Type B pancreatic cell (in vitro differentiated cells): ENCODE results near the gene RAD51B. TPM values are rescaled to one million over a fixed set of nuclear protein-coding genes. Genes with fewer than 3 reads are reported as not detected.

ENCODE experiments used
- DNase-seq: peaks from one replicate; pipeline ENCODE4 v3.0.0; 2021; ENCODE audit warnings: mixed read lengths; ENCODE audit not compliant: unreplicated experiment; ENCODE audit errors: extremely low spot score
- H3K27ac Mint-ChIP-seq: 2 replicates; pipeline ENCODE4 v1.8.0; 2021; ENCODE audit warnings: mild to moderate bottlenecking, mixed read lengths
- H3K27me3 Mint-ChIP-seq: 2 replicates; pipeline ENCODE4 v1.8.0; 2021; ENCODE audit warnings: mixed read lengths
- H3K36me3 Mint-ChIP-seq: 2 replicates; pipeline ENCODE4 v1.8.0; 2021; ENCODE audit warnings: mixed read lengths
- H3K4me1 Mint-ChIP-seq: one replicate; pipeline ENCODE4 v1.8.0; 2021; ENCODE audit warnings: mixed read lengths; ENCODE audit not compliant: unreplicated experiment
- H3K4me3 Mint-ChIP-seq: 2 replicates; pipeline ENCODE4 v1.8.0; 2021; ENCODE audit warnings: mild to moderate bottlenecking, mixed read lengths
- H3K9me3 Mint-ChIP-seq: 2 replicates; pipeline ENCODE4 v1.8.0; 2021; ENCODE audit warnings: mixed read lengths
- total RNA-seq: library from RNA; stranded (reverse); gene quantifications from 2 replicates; pipeline ENCODE4 v1.2.1, GENCODE V29; 2021; ENCODE audit warnings: low replicate concordance
- TF ChIP-seq, protein P1 (sequence below): fragments of 200-600 bp; sonication (generic); conservative IDR thresholded peaks from 2 replicates; pipeline ENCODE4 v1.5.0; 2021; ENCODE audit warnings: antibody characterized with exemption, mild to moderate bottlenecking

The RAD51B gene
- total RNA-seq, 1 donor from 2014 or later = 27.3 TPM

DNA sequence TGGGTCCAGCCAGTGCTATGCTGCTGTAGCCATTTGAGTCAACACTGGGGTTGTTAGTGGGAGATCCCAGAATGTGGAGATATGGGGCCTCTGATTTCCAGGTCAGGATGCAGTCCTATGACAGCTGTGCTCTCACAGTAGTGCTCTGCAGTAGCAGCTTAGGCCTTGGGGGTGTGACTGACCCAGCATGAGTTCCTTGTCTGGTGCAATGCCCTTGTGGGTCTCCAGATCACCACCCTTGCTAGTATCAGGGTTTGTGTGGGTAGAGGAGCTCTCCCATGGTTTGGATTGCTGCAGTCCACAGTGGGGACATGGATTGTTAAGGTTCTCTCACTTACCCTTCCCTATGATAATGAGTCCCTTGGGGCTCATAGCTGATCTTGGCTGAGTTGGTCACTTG is 113.7 kb downstream of the RAD51B start:
- TF ChIP-seq, protein P1, sequence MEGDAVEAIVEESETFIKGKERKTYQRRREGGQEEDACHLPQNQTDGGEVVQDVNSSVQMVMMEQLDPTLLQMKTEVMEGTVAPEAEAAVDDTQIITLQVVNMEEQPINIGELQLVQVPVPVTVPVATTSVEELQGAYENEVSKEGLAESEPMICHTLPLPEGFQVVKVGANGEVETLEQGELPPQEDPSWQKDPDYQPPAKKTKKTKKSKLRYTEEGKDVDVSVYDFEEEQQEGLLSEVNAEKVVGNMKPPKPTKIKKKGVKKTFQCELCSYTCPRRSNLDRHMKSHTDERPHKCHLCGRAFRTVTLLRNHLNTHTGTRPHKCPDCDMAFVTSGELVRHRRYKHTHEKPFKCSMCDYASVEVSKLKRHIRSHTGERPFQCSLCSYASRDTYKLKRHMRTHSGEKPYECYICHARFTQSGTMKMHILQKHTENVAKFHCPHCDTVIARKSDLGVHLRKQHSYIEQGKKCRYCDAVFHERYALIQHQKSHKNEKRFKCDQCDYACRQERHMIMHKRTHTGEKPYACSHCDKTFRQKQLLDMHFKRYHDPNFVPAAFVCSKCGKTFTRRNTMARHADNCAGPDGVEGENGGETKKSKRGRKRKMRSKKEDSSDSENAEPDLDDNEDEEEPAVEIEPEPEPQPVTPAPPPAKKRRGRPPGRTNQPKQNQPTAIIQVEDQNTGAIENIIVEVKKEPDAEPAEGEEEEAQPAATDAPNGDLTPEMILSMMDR = no peak
- no peaks in the 10 kb centered on the region for H3K27me3 Mint-ChIP-seq
- H3K36me3 Mint-ChIP-seq = peaks cover 15% of the 10 kb centered on the region
- peaks cover 15% of the 10 kb centered on the region for H3K4me1 Mint-ChIP-seq
- H3K27ac Mint-ChIP-seq = no peak overlapping the region
- no peak overlapping the region for H3K4me3 Mint-ChIP-seq
- no peak for DNase-seq
- peaks cover 14% of the 10 kb centered on the region for H3K9me3 Mint-ChIP-seq

DNA sequence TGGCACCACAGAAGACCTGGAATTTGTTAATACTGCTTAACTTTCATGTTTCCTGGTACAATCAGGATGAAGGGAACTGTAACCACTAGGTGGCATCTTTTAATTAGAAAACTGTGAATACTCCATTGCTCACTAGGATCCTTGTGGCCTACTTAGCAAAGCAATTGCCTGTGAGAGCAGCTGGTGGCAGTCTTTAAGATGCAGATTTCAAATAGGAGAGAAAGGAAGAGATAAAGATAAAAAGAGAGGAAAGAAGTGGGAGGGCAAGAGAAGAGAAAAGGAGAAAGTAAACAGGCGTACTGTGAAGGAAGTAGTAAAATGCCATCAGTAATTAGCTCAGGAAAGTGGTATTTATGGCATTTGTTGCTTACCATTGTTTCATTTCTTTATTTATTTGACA is 114.5 kb downstream of the RAD51B start:
- Mint-ChIP-seq H3K4me3 (peak overlapping the region; percentile 10), H3K27ac (peak overlapping the region; percentile 40), H3K9me3 (peaks cover 14% of the 10 kb centered on the region), H3K27me3 (no peaks in the 10 kb centered on the region), H3K36me3 (peaks cover 15% of the 10 kb centered on the region), H3K4me1 (peaks cover 20% of the 10 kb centered on the region)
- no peak for DNase-seq
- TF ChIP-seq, protein P1 = peak; percentile 81

GRCh38 chr14:67934862-67935261 is 115.3 kb downstream of the RAD51B start:
- TF ChIP-seq, protein P1 = no peak
- Mint-ChIP-seq H3K27me3 (no peaks in the 10 kb centered on the region), H3K4me3 (no peak overlapping the region), H3K9me3 (peaks cover 11% of the 10 kb centered on the region), H3K27ac (no peak overlapping the region), H3K4me1 (peaks cover 26% of the 10 kb centered on the region), H3K36me3 (peaks cover 15% of the 10 kb centered on the region)
- DNase-seq = no peak

DNA sequence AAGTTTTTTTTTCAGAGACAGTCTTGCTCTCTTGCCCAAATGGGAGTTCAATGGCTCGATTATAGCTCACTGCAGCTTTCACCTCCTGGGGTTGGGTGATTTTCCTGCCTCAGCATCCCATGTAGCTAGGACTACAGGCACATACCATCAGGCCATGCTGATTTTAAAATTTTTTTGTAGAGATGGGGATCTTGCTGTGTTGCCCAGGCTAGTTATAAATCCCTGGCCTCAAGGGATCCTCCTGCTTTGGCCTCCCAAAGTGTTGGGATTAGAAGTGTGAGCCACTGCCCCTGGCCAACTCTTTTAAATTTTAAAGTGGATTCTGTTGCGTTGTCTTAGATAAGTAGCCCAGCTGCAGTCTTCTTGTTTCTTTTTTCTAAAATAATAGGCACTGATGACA is 115.8 kb downstream of the RAD51B start:
- DNase-seq = no peak
- H3K27me3 Mint-ChIP-seq = no peaks in the 10 kb centered on the region
- H3K27ac Mint-ChIP-seq = no peak overlapping the region
- peaks cover 6% of the 10 kb centered on the region for H3K9me3 Mint-ChIP-seq
- H3K36me3 Mint-ChIP-seq = peaks cover 10% of the 10 kb centered on the region
- no peak overlapping the region for H3K4me3 Mint-ChIP-seq
- H3K4me1 Mint-ChIP-seq = peaks cover 29% of the 10 kb centered on the region
- TF ChIP-seq, protein P1 = no peak

DNA sequence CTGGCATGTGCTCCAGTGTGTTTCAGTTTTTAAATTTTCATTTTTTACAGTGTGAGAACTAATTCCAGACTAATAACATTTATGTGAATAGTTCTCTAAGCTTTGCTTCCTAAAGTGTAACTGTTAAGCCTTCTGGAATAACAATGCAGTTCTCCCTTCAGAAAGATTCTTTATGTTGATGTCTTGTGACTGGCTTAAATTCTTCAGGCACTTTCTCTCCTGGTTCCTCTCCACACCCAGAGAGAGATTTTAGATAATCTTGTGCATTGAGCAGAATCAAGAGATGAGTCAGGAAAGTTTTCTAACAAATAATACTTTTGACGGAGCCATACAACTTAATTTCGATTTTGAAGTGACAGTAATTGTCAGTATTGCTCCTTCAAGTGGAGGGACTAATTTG is 118.5 kb downstream of the RAD51B start:
- Mint-ChIP-seq H3K4me3 (peak overlapping the region; percentile 74), H3K36me3 (peaks cover 9% of the 10 kb centered on the region), H3K27ac (peak overlapping the region; percentile 71), H3K27me3 (no peaks in the 10 kb centered on the region), H3K4me1 (peaks cover 53% of the 10 kb centered on the region), H3K9me3 (peaks cover 5% of the 10 kb centered on the region)
- DNase-seq = no peak
- TF ChIP-seq, protein P1 = no peak
